ENCODE data around the gene RAB3A. TPM values are rescaled to one million over a fixed set of nuclear protein-coding genes. Genes with fewer than 3 reads are reported as not detected.
A peak's percentile ranks its signal among the peaks of the same experiment; 100 is the strongest.

RAB3A gene
- total and polyA plus RNA-seq, 2 donors (not counting 3 experiments of a cell fraction or from before 2014, with no cell fraction given): 0.88 to 0.90 TPM

DNA sequence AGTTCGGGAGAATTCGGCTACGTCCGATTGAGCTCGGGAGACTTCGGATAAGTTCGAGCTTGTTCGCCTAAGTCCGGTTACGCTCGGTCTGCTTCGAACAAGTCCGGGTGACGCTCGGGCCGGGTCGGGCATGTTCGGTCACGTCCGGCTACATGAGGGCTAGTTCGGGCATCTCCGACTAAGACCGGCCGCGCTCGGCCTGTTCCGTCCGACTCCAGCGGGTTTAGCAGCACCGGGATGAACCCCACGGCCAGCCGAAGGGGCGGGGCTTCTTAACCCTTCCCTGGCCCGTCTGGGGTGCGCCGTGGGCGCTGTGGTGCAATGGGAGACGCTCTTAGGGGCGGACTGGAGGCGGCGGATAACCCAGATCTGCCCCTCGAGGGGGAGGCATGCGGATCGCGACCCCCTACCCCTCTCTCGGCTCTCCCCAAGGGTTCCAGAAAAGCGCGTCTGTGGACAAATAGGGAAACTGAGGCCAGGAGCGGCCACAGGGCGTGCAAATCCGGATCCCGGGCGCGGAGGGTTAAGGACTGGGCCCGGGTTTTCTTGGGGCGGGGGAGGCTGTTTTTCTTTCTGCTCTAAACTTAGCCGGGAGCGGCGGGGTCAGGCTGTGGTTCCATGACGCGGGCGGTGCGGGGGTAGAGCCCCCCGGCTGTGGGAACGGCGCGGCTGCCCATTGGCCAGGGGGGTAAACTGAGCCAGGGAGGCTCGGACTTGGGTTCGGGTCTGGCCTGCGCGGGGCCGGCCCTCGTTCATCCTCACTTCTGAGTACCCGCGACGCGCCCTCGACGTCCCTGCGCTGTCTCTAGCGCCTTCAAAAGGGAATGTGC is 20.9 kb upstream of the RAB3A start:
- H3K27me3 ChIP-seq (ENCODE audit: control insufficient read depth in 2 of 2, insufficient read depth in 2 of 2, low read length in 2 of 2): peaks cover 5% of the 10 kb centered on the region in 2 experiments
- no peak overlapping the region for H3K9ac ChIP-seq (replicated peaks; ENCODE audit: extremely low read depth, insufficient read depth, low read length)
- H3K27ac ChIP-seq (ENCODE audit: insufficient read depth, low read depth, low read length): no peak overlapping the region
- no peak for TF ChIP-seq JUN (IDR thresholded peaks at IDR 0.05; ENCODE audit: borderline replicate concordance, insufficient read depth, insufficient read length, low read depth)
- no peak for TF ChIP-seq GATA2 (IDR thresholded peaks at IDR 0.05; ENCODE audit: insufficient read depth, insufficient read length, low read depth, low read length)
- TF ChIP-seq, protein P1, sequence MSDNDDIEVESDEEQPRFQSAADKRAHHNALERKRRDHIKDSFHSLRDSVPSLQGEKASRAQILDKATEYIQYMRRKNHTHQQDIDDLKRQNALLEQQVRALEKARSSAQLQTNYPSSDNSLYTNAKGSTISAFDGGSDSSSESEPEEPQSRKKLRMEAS (IDR thresholded peaks at IDR 0.05; ENCODE audit: insufficient read depth, insufficient read length): no peak
- TF ChIP-seq MYC (IDR thresholded peaks at IDR 0.05; ENCODE audit: low read depth, low read length): no peak
- no peak for TF ChIP-seq EZH2 (IDR thresholded peaks at IDR 0.05; ENCODE audit: borderline replicate concordance, low read depth, low read length, severe bottlenecking)
- no peak for TF ChIP-seq FOS (IDR thresholded peaks at IDR 0.05; ENCODE audit: borderline replicate concordance, insufficient read depth, low read length)
- no peak for TF ChIP-seq POLR2A (IDR thresholded peaks at IDR 0.05; ENCODE audit: low read depth, low read length)
- no peaks in the 10 kb centered on the region for H4K20me1 ChIP-seq (replicated peaks; ENCODE audit: control insufficient read depth, extremely low read depth, insufficient read depth, low read length)
- dilution Hi-C loops (cut with MboI; ENCODE audit: extremely low pct_ligation_motif_present, low sequenced_read_pairs) (no loop called here), intact Hi-C loops (cut with micrococcal nuclease) (no loop called here)
- DNase-seq (ENCODE audit: low read depth, low spot score): peak; percentile 99
- no peaks in the 10 kb centered on the region for H3K36me3 ChIP-seq (ENCODE audit: control insufficient read depth in 2 of 2, extremely low read depth in 1 of 2, insufficient read depth in 2 of 2, low read length in 2 of 2)
- no peaks in the 10 kb centered on the region for H3K79me2 ChIP-seq (ENCODE audit: control insufficient read depth, insufficient read depth, low read length)
- BruUV-seq (replicated peaks): no TSS peak
- H3K4me1 ChIP-seq (ENCODE audit: control insufficient read depth, extremely low read depth, insufficient read depth, low read length): peaks cover 9% of the 10 kb centered on the region
- FAIRE-seq: peak; percentile 100
- H3K4me3 ChIP-seq (replicated peaks in 1 of 3; ENCODE audit: insufficient read depth in 1 of 3, low read depth in 1 of 3, low read length in 3 of 3): peak overlapping the region in 1 of 3 experiments; percentile 4
- ChIA-PET POLR2A (interaction anchor here (0.9 to 1.2 kb wide), 4 partner anchors 15 to 161 kb away, joined by 3 to 6 read pairs (median 4); partner anchors contain the start of genes GDF15 and JUND), CTCF (interaction anchor here (0.6 to 3.9 kb wide), 10 partner anchors 9 to 112 kb away, joined by 3 to 27 read pairs (median 4); no protein-coding TSS in a partner anchor)
- H3K9me1 ChIP-seq (replicated peaks; ENCODE audit: control insufficient read depth, extremely low read depth, insufficient read depth, low read length): no peaks in the 10 kb centered on the region
- H2AFZ ChIP-seq (ENCODE audit: low read depth, low read length): peak overlapping the region; percentile 73
- no peaks in the 10 kb centered on the region for H3K9me3 ChIP-seq (replicated peaks; ENCODE audit: control insufficient read depth, insufficient read depth, low read length)
- peak overlapping the region; percentile 50 for H3K4me2 ChIP-seq (ENCODE audit: insufficient read depth, low read length)
